GM20000 (cell line): Measurements from ENCODE around the gene RAB33A.

Source experiments
- DNase-seq: peaks from one replicate; pipeline ENCODE4 v3.0.0; 2012; ENCODE audit warnings: low spot score
- TF ChIP-seq, protein P1 (sequence below): IDR thresholded peaks from 2 replicates; pipeline ENCODE4 v1.5.1; 2012; ENCODE audit warnings: mild to moderate bottlenecking, control low read depth; ENCODE audit errors: extremely low read depth, missing control alignments

The RAB33A gene

GRCh38 chrX:130171446-130172126 is at the start of gene RAB33A:
RAB33A (plus strand) TSS chrX:130171962; CDS start chrX:130172063, 101 bp downstream.
- TF ChIP-seq, protein P1, sequence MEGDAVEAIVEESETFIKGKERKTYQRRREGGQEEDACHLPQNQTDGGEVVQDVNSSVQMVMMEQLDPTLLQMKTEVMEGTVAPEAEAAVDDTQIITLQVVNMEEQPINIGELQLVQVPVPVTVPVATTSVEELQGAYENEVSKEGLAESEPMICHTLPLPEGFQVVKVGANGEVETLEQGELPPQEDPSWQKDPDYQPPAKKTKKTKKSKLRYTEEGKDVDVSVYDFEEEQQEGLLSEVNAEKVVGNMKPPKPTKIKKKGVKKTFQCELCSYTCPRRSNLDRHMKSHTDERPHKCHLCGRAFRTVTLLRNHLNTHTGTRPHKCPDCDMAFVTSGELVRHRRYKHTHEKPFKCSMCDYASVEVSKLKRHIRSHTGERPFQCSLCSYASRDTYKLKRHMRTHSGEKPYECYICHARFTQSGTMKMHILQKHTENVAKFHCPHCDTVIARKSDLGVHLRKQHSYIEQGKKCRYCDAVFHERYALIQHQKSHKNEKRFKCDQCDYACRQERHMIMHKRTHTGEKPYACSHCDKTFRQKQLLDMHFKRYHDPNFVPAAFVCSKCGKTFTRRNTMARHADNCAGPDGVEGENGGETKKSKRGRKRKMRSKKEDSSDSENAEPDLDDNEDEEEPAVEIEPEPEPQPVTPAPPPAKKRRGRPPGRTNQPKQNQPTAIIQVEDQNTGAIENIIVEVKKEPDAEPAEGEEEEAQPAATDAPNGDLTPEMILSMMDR, result no peak
- peak; percentile 25 for DNase-seq

DNA sequence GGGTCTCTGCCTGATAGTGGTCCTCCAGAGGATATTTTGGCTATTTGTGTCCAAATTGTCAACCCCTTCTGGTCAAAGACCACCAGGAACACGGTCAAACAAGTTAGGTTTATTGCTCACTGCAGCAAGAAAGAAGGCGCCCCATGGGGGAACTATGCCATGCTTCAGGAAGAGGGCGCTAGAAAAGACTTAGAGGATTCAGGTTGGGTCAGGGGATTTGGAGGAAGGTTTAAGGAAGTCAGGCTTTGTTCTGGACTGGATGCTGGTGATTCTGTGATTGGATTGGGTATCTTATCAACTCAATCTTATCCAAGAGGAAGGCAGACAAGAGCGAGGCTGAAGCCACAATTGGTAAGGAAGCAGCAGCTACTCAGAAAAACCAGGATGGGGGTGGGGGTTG is 47.2 kb upstream of the RAB33A start:
- TF ChIP-seq, protein P1, result no peak
- no peak for DNase-seq

DNA sequence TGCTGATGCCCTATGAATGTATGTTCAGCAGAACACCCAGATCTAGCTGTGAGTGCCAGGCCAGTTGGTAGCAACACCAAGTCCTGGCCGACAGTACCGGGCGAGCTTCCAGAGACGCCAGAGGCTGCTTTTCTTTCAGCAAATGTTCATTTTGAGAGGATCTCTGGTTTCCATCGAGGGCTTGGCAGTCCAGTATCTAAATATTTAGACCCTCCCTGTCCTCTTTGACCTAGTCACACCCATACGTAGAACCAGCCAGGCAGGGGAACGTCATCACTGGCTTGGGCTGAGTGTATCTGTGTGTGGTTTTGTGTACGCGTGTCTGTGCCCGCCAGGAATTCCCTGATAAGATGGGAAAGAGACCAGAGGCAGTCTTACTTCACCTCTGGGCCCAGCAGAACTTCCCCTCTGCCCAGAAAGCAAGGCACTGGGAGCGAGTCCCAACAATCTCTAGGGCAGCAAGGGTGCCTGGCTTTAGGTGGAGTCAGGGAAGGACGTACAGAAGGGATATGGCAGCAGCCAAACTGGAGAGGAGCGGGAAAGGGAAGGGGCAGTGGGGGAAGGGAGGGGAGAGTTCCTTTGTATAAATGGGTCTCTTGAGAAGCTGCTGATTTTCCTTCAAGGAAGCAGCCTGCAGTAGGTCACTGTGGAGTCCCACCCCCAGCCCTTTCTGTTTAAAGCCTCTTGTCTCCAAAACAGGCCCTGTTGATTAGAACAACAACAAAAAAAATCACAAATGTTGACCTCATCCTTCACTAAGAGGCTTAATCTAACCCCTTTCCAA is 46.5 kb upstream of the RAB33A start:
- TF ChIP-seq, protein P1, result no peak
- no peak for DNase-seq

GRCh38 chrX:130130990-130131389 is 40.8 kb upstream of the RAB33A start:
- TF ChIP-seq, protein P1, result no peak
- DNase-seq, result no peak

DNA sequence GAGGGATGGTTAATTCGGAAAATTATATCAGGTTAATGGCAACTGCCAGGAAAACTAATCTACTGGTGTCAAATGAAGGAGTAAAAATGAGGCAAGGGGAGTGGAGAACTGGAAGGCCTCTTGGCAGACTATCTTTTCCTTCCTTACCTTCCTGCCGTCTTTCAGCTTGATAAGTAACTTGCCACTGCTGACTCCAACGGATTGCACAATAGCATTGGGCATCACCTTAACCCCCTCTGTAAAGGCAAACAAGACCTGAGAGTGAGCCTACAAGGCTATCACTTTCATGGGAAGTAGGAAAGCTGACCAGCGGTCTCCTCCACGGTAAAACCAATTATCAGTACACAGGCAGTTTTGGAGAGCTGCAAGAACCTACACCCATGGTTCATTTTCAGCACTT is 35.3 kb upstream of the RAB33A start:
- TF ChIP-seq, protein P1, result no peak
- DNase-seq, result no peak

DNA sequence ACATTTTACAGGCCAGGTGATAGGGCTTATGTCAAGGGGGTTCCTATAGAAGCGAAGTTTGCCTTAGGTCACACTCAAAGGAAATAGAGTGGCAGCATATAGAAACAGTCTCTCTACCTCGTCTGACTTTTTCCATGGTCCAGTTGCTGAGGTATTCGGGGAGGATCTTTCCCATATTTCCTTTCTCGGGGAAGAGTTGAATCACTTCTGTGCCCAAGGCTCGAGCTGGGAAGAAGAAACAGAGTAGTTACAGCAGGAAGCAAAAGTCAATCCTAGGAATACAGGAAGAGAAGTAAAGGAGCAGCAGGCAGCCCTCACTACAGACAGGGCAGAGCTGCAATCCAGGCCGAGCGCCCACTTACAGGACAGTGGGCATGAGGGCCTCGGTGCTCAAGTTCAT is 34.8 kb upstream of the RAB33A start:
- DNase-seq, result no peak
- TF ChIP-seq, protein P1, result no peak

- TF ChIP-seq, protein P1, result no peak
- no peak for DNase-seq
These were observed 32.1 kb upstream of the RAB33A start for GRCh38 chrX:130139474-130140201.
